ENCODE measurements around the gene PPP1R18.

PPP1R18 gene

GRCh38 chr6:30655743-30656094 lies 30.7 kb downstream of the PPP1R18 start:
- H3F3A ChIP-seq (ENCODE audit: insufficient read depth), result peaks cover 19% of the 10 kb centered on the region
- no peak overlapping the region for H3K4me3 ChIP-seq (ENCODE audit: insufficient read depth, low read length, poor library complexity, severe bottlenecking)
- no peaks in the 10 kb centered on the region for H4K20me1 ChIP-seq (ENCODE audit: low read depth, low read length)
- H3K79me2 ChIP-seq (ENCODE audit: insufficient read depth, low read length), result no peaks in the 10 kb centered on the region
- no peak overlapping the region for H2AFZ ChIP-seq (ENCODE audit: low read depth, low read length, severe bottlenecking)
- no peaks in the 10 kb centered on the region for H3K27me3 ChIP-seq (ENCODE audit: low read length)
- H3K9ac ChIP-seq (ENCODE audit: low read length), result no peak overlapping the region
- TF ChIP-seq EZH2phosphoT487 (conservative IDR thresholded peaks at IDR 0.05; ENCODE audit: low read length), result no peak
- no peak for TF ChIP-seq CTCF (IDR thresholded peaks at IDR 0.05; ENCODE audit: insufficient read depth, low read length, poor library complexity, severe bottlenecking)
- H3K9me2 ChIP-seq (replicated peaks; ENCODE audit: insufficient read depth, low read length), result no peaks in the 10 kb centered on the region
- H3K9me3 ChIP-seq (ENCODE audit: insufficient read depth, low read length), result no peaks in the 10 kb centered on the region
- H3K36me3 ChIP-seq (ENCODE audit: low read length), result peaks cover 10% of the 10 kb centered on the region; the same call in 1 of the 2 replicates
- no peak overlapping the region for H3K27ac ChIP-seq (ENCODE audit: low read depth, low read length)
- no peak overlapping the region for H3K4me2 ChIP-seq (ENCODE audit: low read depth, low read length, poor library complexity, severe bottlenecking)

GRCh38 chr6:30654798-30655742 lies 31.4 kb downstream of the PPP1R18 start:
- H3K27me3 ChIP-seq (ENCODE audit: low read length), result no peaks in the 10 kb centered on the region
- no peaks in the 10 kb centered on the region for H3K79me2 ChIP-seq (ENCODE audit: insufficient read depth, low read length)
- H3K36me3 ChIP-seq (ENCODE audit: low read length), result peaks cover 10% of the 10 kb centered on the region; the same call in 1 of the 2 replicates
- H3K4me2 ChIP-seq (ENCODE audit: low read depth, low read length, poor library complexity, severe bottlenecking), result no peak overlapping the region
- no peak overlapping the region for H3K4me3 ChIP-seq (ENCODE audit: insufficient read depth, low read length, poor library complexity, severe bottlenecking)
- no peak overlapping the region for H3K9ac ChIP-seq (ENCODE audit: low read length)
- no peak overlapping the region for H2AFZ ChIP-seq (ENCODE audit: low read depth, low read length, severe bottlenecking)
- H3F3A ChIP-seq (ENCODE audit: insufficient read depth), result peaks cover 19% of the 10 kb centered on the region
- H3K9me3 ChIP-seq (ENCODE audit: insufficient read depth, low read length), result no peaks in the 10 kb centered on the region
- H4K20me1 ChIP-seq (ENCODE audit: low read depth, low read length), result no peaks in the 10 kb centered on the region
- TF ChIP-seq EZH2phosphoT487 (conservative IDR thresholded peaks at IDR 0.05; ENCODE audit: low read length) (no peak), CTCF (IDR thresholded peaks at IDR 0.05; ENCODE audit: insufficient read depth, low read length, poor library complexity, severe bottlenecking) (no peak)
- no peak overlapping the region for H3K27ac ChIP-seq (ENCODE audit: low read depth, low read length)
- no peaks in the 10 kb centered on the region for H3K9me2 ChIP-seq (replicated peaks; ENCODE audit: insufficient read depth, low read length)

- H3F3A ChIP-seq (ENCODE audit: insufficient read depth), result peaks cover 25% of the 10 kb centered on the region
- H3K27ac ChIP-seq (ENCODE audit: low read depth, low read length), result no peak overlapping the region
- H3K9me3 ChIP-seq (ENCODE audit: insufficient read depth, low read length), result no peaks in the 10 kb centered on the region
- H3K27me3 ChIP-seq (ENCODE audit: low read length), result no peaks in the 10 kb centered on the region
- peaks cover 33% of the 10 kb centered on the region for H3K79me2 ChIP-seq (ENCODE audit: insufficient read depth, low read length)
- H3K36me3 ChIP-seq (ENCODE audit: low read length), result peaks cover 7% of the 10 kb centered on the region; the same call in 1 of the 2 replicates
- no peak overlapping the region for H3K4me3 ChIP-seq (ENCODE audit: insufficient read depth, low read length, poor library complexity, severe bottlenecking)
- no peak overlapping the region for H3K9ac ChIP-seq (ENCODE audit: low read length)
- no peak overlapping the region for H3K4me2 ChIP-seq (ENCODE audit: low read depth, low read length, poor library complexity, severe bottlenecking)
- no peaks in the 10 kb centered on the region for H3K9me2 ChIP-seq (replicated peaks; ENCODE audit: insufficient read depth, low read length)
- peaks cover 8% of the 10 kb centered on the region; the same call in 1 of the 2 replicates for H4K20me1 ChIP-seq (ENCODE audit: low read depth, low read length)
- no peak overlapping the region for H2AFZ ChIP-seq (ENCODE audit: low read depth, low read length, severe bottlenecking)
- TF ChIP-seq CTCF (IDR thresholded peaks at IDR 0.05; ENCODE audit: insufficient read depth, low read length, poor library complexity, severe bottlenecking), result no peak
- no peak for TF ChIP-seq EZH2phosphoT487 (conservative IDR thresholded peaks at IDR 0.05; ENCODE audit: low read length)
Measured at GRCh38 chr6:30651143-30651542, 35.3 kb downstream of the PPP1R18 start.

Data from SU-DHL-6 (cell line).